ENCODE results near the gene THAP8. TPM values are rescaled to one million over a fixed set of nuclear protein-coding genes. Genes with fewer than 3 reads are reported as not detected.

Gene THAP8
- polyA plus RNA-seq, 3 donors: 2.4 to 6.0 (median 3.1) TPM

DNA sequence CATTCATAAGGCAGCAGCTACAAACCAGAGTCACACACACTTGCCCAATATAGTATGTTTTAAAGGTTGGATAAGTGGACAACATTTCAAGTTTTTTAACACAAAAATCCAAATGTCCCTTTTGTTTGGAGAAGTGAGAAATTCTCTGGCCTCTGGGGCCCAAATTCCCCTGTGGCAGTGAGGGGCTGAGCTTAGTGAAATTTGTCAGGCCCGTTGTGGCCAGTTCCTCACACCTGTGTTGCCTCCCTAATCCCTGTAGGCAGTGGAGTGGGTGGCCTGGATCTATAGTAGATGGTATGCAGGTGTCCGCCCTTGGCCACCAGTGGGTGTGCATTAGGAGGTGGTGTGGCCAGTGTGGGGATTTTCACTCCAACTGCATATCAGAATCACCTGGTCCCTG, 7.3 kb upstream of the THAP8 start:
- Mint-ChIP-seq H3K4me1 (peaks cover 2% of the 10 kb centered on the region), H3K27me3 (ENCODE audit: low read depth in 3 of 3) (peaks cover 0 to under 1% (median 0%) of the 10 kb centered on the region in 3 donors), H3K4me3 (no peak overlapping the region), H3K36me3 (peaks cover 31 to 70% of the 10 kb centered on the region in 2 donors), H3K27ac (no peak overlapping the region), H3K9me3 (no peaks in the 10 kb centered on the region)
- Histone ChIP-seq H3K36me3 (replicated peaks in 1 of 2; ENCODE audit: control insufficient read depth in 1 of 2, insufficient read depth in 2 of 2, low read length in 2 of 2) (peaks cover 24 to 71% of the 10 kb centered on the region in 2 donors), H3K9me3 (replicated peaks in 1 of 2; ENCODE audit: control insufficient read depth in 1 of 2, insufficient read depth in 1 of 2, low read length in 2 of 2) (no peaks in the 10 kb centered on the region), H3K4me2 (replicated peaks; ENCODE audit: extremely low read depth, low read length, poor library complexity, severe bottlenecking) (no peak overlapping the region), H3K27me3 (ENCODE audit: control insufficient read depth in 2 of 2, insufficient read depth in 2 of 2, low read length in 2 of 2) (no peaks in the 10 kb centered on the region), H2AFZ (ENCODE audit: insufficient read depth, low read depth, low read length, poor library complexity, severe bottlenecking) (no peak overlapping the region), H3K4me3 (replicated peaks in 1 of 3; ENCODE audit: low read depth in 2 of 3, low read length in 3 of 3) (no peak overlapping the region), H3K4me1 (ENCODE audit: control insufficient read depth in 1 of 2, insufficient read depth in 2 of 2, low read length in 2 of 2) (no peaks in the 10 kb centered on the region), H3K79me2 (ENCODE audit: insufficient read depth, low read length) (peaks cover 25% of the 10 kb centered on the region), H3K27ac (ENCODE audit: low read depth in 1 of 2, low read length in 2 of 2) (peak overlapping the region in 1 of 2 donors; percentile 2), H4K20me1 (ENCODE audit: insufficient read depth, low read length) (no peaks in the 10 kb centered on the region), H3K9ac (ENCODE audit: insufficient read depth, low read length, poor library complexity, severe bottlenecking) (no peak overlapping the region)
- WGBS (ENCODE audit: insufficient coverage): no CpG with 5 or more reads among the region's 2 CpGs
- no peak for DNase-seq
- intact Hi-C loops (cut with micrococcal nuclease): no loop called here
- TF ChIP-seq, protein P1, sequence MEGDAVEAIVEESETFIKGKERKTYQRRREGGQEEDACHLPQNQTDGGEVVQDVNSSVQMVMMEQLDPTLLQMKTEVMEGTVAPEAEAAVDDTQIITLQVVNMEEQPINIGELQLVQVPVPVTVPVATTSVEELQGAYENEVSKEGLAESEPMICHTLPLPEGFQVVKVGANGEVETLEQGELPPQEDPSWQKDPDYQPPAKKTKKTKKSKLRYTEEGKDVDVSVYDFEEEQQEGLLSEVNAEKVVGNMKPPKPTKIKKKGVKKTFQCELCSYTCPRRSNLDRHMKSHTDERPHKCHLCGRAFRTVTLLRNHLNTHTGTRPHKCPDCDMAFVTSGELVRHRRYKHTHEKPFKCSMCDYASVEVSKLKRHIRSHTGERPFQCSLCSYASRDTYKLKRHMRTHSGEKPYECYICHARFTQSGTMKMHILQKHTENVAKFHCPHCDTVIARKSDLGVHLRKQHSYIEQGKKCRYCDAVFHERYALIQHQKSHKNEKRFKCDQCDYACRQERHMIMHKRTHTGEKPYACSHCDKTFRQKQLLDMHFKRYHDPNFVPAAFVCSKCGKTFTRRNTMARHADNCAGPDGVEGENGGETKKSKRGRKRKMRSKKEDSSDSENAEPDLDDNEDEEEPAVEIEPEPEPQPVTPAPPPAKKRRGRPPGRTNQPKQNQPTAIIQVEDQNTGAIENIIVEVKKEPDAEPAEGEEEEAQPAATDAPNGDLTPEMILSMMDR (IDR thresholded peaks at IDR 0.05): no peak

- peaks cover 4 to 7% of the 10 kb centered on the region in 2 donors for H3K4me1 ChIP-seq (ENCODE audit: control insufficient read depth in 1 of 2, insufficient read depth in 2 of 2, low read length in 2 of 2)
- Mint-ChIP-seq H3K27me3 (ENCODE audit: low read depth in 3 of 3) (peaks cover 0 to 1% (median 0%) of the 10 kb centered on the region in 3 donors), H3K4me3 (no peak overlapping the region), H3K27ac (peak overlapping the region in 2 of 7 donors; percentile 66 to 77), H3K9me3 (no peaks in the 10 kb centered on the region), H3K36me3 (peaks cover 27 to 61% of the 10 kb centered on the region in 2 donors), H3K4me1 (peaks cover 9% of the 10 kb centered on the region)
- intact Hi-C loops (cut with micrococcal nuclease): no loop called here
- H3K27me3 ChIP-seq (ENCODE audit: control insufficient read depth in 2 of 2, insufficient read depth in 2 of 2, low read length in 2 of 2): no peaks in the 10 kb centered on the region
- H4K20me1 ChIP-seq (ENCODE audit: insufficient read depth, low read length): no peaks in the 10 kb centered on the region
- peak overlapping the region in 1 of 2 donors; percentile 2 for H3K27ac ChIP-seq (ENCODE audit: low read depth in 1 of 2, low read length in 2 of 2)
- H3K9ac ChIP-seq (ENCODE audit: insufficient read depth, low read length, poor library complexity, severe bottlenecking): no peak overlapping the region
- DNase-seq: no peak
- H3K4me3 ChIP-seq (replicated peaks in 1 of 3; ENCODE audit: low read depth in 2 of 3, low read length in 3 of 3): no peak overlapping the region
- no peaks in the 10 kb centered on the region for H3K9me3 ChIP-seq (replicated peaks in 1 of 2; ENCODE audit: control insufficient read depth in 1 of 2, insufficient read depth in 1 of 2, low read length in 2 of 2)
- 100% methylated on average over 3 of the region's 4 CpGs for WGBS (ENCODE audit: insufficient coverage)
- TF ChIP-seq, protein P1 (IDR thresholded peaks at IDR 0.05): no peak
- H3K36me3 ChIP-seq (replicated peaks in 1 of 2; ENCODE audit: control insufficient read depth in 1 of 2, insufficient read depth in 2 of 2, low read length in 2 of 2): peaks cover 16 to 62% of the 10 kb centered on the region in 2 donors
- H2AFZ ChIP-seq (ENCODE audit: insufficient read depth, low read depth, low read length, poor library complexity, severe bottlenecking): no peak overlapping the region
- no peak overlapping the region for H3K4me2 ChIP-seq (replicated peaks; ENCODE audit: extremely low read depth, low read length, poor library complexity, severe bottlenecking)
- H3K79me2 ChIP-seq (ENCODE audit: insufficient read depth, low read length): peaks cover 34% of the 10 kb centered on the region
Observed at GRCh38 chr19:36060430-36060829, 6.3 kb upstream of the THAP8 start.

Measured in CD14-positive monocyte (primary cell).